Measurements from ENCODE around the gene OBSL1.

OBSL1 gene

DNA sequence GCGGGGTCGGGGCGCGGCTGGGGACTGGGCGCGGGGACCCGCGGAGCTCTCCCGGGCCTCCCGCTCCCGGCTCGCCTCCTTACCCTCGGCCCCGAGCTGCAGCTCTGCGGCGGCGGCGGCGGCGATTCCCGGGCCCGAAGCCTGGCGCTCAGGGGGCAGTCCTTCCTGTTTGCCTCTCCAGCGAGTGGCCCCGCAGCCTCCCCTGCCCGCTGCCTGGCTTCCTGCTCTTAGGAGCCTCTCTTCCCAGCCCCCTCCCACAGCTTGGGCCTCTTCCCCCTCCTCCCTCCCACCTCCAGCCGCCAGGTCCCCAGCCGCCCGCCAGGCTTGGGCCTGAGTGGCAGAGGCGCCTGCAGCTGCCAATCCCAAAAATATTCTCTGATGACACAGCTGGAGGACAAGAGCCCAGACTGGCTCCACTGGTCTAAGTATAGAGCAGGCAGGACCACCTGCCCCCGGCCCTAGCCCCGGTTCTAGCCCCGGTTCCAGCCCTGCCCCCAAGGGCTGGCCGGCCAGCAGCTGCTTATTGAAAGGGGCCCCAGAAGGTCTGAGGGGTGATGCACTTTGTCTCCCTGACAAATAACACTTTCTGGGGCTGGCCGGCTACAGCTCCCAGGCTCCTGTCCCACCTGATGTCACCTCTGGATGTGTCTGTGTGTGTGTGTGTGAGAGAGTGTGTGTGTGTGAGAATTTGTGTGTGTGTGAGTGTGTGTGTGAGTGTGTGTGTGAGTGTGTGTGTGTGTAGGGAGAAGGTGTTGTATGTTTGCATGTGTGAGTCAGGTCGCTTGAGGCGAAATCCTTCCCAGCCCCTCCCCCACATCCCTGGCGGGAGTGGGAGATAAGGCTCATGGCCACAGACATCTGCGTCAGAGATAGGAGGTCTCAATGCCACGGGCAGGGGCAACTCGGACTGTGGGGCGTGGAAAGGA is at the start of gene OBSL1:
Gene OBSL1 (minus strand): TSS at position 229 of the 926 bp plus-strand sequence. CDS start 307 bp downstream, outside the sequence.
- DNase-seq (ENCODE audit: low read depth, low spot score) = no peak

GRCh38 chr2:219620546-219620945 is 49.2 kb upstream of the OBSL1 start:
- no peak for DNase-seq (ENCODE audit: low read depth, low spot score)

DNA sequence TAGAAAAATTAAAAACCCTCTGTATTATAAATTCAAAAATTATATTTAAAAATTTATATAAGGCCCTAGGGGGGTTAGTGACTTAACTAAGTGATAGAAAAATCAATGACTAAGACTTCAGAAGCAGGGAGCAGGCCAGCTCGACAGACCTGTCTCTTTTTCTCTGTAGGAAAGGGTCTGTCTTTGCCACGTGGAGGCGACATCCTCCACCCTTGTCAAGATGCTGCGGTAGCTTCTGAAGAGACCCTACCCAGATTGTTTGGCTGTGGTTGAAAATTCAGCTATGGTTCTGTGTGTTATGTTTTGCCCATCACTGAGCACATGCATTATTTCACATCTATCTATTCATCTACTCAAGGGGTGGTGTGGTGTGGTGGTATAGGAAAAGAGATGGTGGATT is 47.9 kb upstream of the OBSL1 start:
- DNase-seq (ENCODE audit: low read depth, low spot score) = no peak

DNA sequence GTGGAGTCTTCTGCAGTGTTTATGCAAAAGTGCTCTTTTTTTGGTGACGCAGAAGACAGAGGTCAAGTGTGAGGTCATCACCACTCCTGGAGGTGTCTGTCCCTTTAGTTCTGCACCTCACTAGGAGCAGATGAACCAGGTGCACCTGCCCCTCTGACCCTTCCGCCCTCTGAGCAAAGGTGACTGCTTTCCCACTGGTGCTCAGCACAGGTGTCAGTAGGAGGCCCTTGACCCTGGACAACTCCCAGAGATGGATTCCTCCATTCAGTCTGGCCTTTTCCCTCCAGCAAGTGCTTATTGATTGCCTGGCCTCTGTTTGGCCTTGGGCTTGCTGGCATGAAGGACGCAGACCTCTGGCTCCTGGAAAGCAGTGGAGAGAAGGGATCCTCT is 47.4 kb upstream of the OBSL1 start:
- no peak for DNase-seq (ENCODE audit: low read depth, low spot score)

DNA sequence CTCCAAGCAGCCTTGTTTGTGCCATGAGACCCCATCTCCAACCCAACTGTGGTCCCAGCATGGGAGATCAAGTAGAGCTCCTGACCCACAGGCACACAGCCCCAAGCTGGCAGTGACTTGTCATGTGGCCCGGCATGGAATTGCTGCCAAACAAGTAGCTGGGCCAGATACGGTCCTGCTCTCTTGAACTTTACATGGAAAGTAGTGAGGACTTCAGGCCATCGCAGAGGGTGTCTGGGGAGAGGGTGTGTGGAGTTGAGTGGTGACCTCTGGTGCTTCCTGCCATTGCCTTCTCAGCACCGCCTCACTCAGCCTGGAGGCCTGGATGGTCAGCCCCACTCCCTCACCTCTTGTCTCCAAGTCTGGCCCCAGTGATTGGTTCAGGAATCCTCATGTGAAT is 45.2 kb upstream of the OBSL1 start:
- DNase-seq (ENCODE audit: low read depth, low spot score) = no peak

GRCh38 chr2:219615894-219616293 is 44.6 kb upstream of the OBSL1 start:
- no peak for DNase-seq (ENCODE audit: low read depth, low spot score)

- DNase-seq (ENCODE audit: low read depth, low spot score) = no peak
Observed at GRCh38 chr2:219615036-219615435, 43.7 kb upstream of the OBSL1 start.

- DNase-seq (ENCODE audit: low read depth, low spot score) = no peak
Observed at GRCh38 chr2:219614076-219614860, 42.9 kb upstream of the OBSL1 start.

DNA sequence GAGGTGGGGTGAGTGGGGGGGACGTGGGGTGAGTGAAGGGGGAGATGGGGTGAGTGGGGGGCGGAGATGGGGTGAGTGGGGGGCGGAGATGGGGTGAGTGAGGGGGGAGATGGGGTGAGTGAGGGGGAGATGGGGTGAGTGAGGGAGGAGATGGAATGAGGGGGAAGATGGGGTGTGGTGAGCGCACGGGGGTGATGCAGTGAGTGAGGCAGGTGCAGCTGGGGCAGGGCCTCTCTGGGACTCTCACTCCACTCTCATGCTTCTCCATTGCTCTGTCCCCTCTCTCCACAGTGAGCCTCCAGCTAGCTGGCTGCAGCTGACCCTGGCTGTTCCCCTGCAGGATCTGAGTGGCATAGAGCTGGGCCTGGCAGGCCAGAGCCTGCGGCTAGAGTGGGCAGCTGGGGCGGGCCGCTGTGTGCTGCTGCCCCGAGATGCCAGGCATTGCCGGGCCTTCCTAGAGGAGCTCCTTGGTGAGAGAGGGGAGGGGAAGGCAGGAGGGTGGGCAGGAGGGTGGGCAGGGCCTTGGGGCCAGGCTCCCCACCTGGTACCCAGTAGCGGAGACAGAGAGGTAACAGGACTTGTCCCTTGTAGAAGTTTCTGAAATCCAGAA is 42.2 kb upstream of the OBSL1 start:
- no peak for DNase-seq (ENCODE audit: low read depth, low spot score)

- no peak for DNase-seq (ENCODE audit: low read depth, low spot score)
Observed at GRCh38 chr2:219612577-219613286, 41.4 kb upstream of the OBSL1 start.

DNA sequence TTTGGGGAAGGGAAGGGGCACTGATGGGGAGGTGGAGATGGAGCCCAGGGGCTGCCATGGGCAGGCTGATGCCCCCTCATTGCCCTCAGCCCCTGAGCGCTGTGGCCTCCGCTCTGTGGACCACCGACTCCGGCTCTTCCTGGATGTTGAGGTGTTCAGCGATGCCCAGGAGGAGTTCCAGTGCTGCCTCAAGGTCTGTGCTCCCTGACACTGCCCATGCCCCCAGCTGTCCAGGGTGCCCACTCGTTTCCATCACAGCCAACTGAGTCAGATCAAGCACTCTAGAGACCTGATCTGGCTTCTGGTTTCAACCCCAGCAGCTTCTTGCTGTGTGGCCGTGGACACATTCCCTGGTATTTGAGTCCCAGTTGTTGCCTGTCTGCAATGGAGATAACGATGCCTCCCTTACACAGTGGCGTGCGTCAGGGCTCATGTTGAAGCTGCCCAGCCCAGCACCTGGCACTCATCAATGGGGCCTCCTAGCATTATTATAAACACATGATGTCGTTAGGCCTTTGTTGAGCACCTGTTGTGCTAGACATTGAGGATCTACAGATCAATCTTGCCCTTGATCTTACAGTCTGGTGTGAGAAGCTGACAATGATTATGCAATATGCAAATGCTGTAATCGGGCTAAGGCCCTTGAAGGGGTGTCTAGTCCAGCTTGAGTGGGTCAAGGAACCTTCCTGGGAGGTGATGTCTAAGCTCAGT is 40.7 kb upstream of the OBSL1 start:
- no peak for DNase-seq (ENCODE audit: low read depth, low spot score)

DNA sequence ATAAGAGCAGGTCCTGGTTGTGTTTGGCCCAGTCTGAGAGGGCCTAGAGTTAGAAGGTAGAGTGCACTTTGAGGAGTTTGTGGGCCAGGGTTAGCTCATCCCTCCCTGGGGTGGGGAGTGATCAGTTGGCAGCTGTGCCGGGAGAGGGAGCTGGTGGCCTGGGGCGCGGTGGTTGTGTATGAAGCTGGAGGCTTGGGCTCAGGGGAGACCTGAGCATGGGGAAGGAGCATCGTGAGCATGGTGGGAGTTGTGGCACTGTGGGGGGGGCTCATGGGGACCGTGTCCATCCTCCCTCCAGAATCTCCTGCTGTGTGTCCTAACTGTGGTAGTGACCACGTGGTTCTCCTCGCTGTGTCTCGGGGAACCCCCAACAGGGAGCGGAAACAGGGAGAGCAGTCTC is 40.0 kb upstream of the OBSL1 start:
- no peak for DNase-seq (ENCODE audit: low read depth, low spot score)

GRCh38 chr2:219609149-219609750 is 37.9 kb upstream of the OBSL1 start:
- no peak for DNase-seq (ENCODE audit: low read depth, low spot score)

DNA sequence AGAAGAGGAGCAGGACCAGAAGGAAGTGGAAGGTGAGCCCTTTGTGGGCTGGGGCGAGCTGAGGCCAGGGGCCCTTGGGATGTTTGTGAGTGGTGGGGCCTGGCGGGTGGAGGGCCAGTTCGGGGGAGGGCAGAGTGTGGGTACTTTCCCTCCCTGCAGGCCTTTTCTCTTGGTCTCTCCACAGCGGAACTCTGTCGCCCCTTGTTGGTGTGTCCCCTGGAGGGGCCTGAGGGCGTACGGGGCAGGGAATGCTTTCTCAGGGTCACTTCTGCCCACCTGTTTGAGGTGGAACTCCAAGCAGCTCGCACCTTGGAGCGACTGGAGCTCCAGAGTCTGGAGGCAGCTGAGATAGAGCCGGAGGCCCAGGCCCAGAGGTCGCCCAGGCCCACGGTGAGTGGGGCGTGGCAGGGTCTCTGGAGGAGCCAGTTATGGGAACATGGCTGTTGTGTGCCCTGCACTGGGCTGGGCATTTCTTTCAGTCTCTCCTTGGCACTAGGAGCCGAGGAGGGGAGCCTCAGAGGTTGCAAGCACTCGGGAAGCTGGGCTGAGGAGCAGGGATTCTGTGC is 37.1 kb upstream of the OBSL1 start:
- no peak for DNase-seq (ENCODE audit: low read depth, low spot score)

GRCh38 chr2:219607931-219608330 is 36.6 kb upstream of the OBSL1 start:
- DNase-seq (ENCODE audit: low read depth, low spot score) = no peak

GRCh38 chr2:219605607-219605954 is 34.2 kb upstream of the OBSL1 start:
- DNase-seq (ENCODE audit: low read depth, low spot score) = no peak

- no peak for DNase-seq (ENCODE audit: low read depth, low spot score)
Observed at GRCh38 chr2:219603771-219604170, 32.4 kb upstream of the OBSL1 start.

- DNase-seq (ENCODE audit: low read depth, low spot score) = no peak
Observed at GRCh38 chr2:219598308-219599078, 27.2 kb upstream of the OBSL1 start.

GRCh38 chr2:219597552-219598307 is 26.4 kb upstream of the OBSL1 start, which contains the start of gene STK11IP:
Gene STK11IP (plus strand): TSS chr2:219597857. CDS start chr2:219598120, 263 bp downstream.
- DNase-seq (ENCODE audit: low read depth, low spot score) = peak; percentile 85

Measured in activated CD4-positive, CD25-positive, alpha-beta regulatory T cell treated with anti-CD3 and anti-CD28 coated beads, Interleukin-2, amount 50 U/mL, for 16 hours (primary cell).